AG09309 (cell line): Measurements from ENCODE around the gene IQCM.

Experiments used
- DNase-seq: peaks from one replicate; pipeline ENCODE4 v3.0.0-alpha.2; 2010; ENCODE audit warnings: low read depth
- H3K4me3 ChIP-seq: 2 replicates; pipeline ENCODE4 v1.5.1; 2011; ENCODE audit warnings: mild to moderate bottlenecking, low read depth, low read length, moderate library complexity; ENCODE audit not compliant: control insufficient read depth
- CTCF ChIP-seq: IDR thresholded peaks from 2 replicates; pipeline ENCODE4 v1.5.1; 2011; ENCODE audit warnings: mild to moderate bottlenecking, low read depth, low read length, inconsistent platforms; ENCODE audit not compliant: insufficient read depth, control insufficient read depth; ENCODE audit errors: missing control alignments

IQCM gene

GRCh38 chr4:149690726-149691125 is 124.9 kb downstream of the IQCM start:
- no peak for DNase-seq
- no peak for TF ChIP-seq CTCF
- H3K4me3 ChIP-seq = no peak overlapping the region

GRCh38 chr4:149684516-149684915 is 131.1 kb downstream of the IQCM start:
- no peak for TF ChIP-seq CTCF
- no peak for DNase-seq
- H3K4me3 ChIP-seq = no peak overlapping the region

GRCh38 chr4:149676076-149676475 is 139.6 kb downstream of the IQCM start:
- TF ChIP-seq CTCF = no peak
- H3K4me3 ChIP-seq = no peak overlapping the region
- DNase-seq = no peak

GRCh38 chr4:149645790-149646189 is 169.9 kb downstream of the IQCM start:
- DNase-seq = no peak
- TF ChIP-seq CTCF = no peak

GRCh38 chr4:149638073-149638472 is 177.6 kb downstream of the IQCM start:
- no peak for DNase-seq
- H3K4me3 ChIP-seq = no peak overlapping the region
- TF ChIP-seq CTCF = no peak

More at GRCh38 chr4:149645790-149646189, 169.9 kb downstream of the IQCM start:
- no peak overlapping the region for H3K4me3 ChIP-seq

GRCh38 chr4:149634368-149634767 is 181.3 kb downstream of the IQCM start:
- no peak for DNase-seq
- no peak for TF ChIP-seq CTCF
- H3K4me3 ChIP-seq = no peak overlapping the region

GRCh38 chr4:149631629-149632028 is 184.0 kb downstream of the IQCM start:
- no peak for DNase-seq
- TF ChIP-seq CTCF = no peak
- H3K4me3 ChIP-seq = no peak overlapping the region
